ENCODE data around the gene F8A1.
"Not testable (repeated sequence)": the region's sequence is repeated elsewhere in the genome, so short reads cannot be mapped to it uniquely, and the experiment has no call there.

The F8A1 gene

DNA sequence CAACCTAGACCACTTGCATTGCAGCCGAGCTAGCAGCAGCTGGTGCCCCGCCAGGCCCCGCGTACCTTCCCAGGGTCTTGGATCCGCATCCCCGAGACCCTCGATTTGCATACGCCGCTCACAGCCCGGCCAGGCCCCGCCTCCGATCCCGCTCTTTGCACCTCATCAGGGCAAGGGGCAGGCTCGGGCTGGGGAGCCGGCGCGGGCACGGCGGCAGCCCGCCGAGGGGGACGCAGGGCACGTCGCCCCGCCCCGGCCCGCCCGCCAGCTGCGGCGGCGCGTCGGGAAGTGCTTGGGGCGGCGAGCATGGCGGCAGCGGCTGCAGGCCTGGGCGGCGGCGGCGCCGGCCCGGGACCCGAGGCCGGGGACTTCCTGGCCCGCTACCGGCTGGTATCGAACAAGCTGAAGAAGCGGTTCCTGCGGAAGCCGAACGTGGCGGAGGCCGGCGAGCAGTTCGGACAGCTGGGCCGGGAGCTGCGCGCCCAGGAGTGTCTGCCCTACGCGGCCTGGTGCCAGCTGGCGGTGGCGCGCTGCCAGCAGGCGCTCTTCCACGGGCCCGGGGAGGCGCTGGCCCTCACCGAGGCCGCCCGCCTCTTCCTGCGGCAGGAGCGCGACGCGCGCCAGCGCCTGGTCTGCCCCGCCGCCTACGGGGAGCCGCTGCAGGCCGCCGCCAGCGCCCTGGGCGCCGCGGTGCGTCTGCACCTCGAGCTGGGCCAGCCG lies at the start of gene F8A1:
TSS of gene F8A1 (plus strand) at position 287 of the 720 bp plus-strand sequence. CDS start at position 307, 20 bp downstream.
- not testable (repeated sequence) for DNase-seq (ENCODE audit: low read depth)

DNA sequence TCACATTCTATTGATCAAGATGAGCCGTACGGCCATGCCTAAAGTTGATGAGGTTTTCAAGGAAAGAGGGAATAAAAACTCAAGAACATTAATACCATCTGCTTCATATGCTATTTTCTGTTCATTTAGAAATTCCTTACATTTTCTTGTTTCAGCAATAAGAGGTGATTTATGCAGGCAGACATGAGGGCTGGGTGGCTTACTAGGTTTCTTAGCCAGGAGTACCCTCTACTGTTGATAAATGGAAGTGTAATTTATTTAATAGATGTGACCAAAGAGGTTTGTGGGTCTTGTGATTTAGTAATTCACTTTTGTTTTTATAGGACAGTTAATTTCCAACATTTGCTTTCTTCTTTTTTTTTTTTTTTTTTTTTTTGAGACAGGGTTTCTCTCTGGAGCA lies 45.3 kb upstream of the F8A1 start:
- DNase-seq (ENCODE audit: low read depth) = peak; percentile 37

DNA sequence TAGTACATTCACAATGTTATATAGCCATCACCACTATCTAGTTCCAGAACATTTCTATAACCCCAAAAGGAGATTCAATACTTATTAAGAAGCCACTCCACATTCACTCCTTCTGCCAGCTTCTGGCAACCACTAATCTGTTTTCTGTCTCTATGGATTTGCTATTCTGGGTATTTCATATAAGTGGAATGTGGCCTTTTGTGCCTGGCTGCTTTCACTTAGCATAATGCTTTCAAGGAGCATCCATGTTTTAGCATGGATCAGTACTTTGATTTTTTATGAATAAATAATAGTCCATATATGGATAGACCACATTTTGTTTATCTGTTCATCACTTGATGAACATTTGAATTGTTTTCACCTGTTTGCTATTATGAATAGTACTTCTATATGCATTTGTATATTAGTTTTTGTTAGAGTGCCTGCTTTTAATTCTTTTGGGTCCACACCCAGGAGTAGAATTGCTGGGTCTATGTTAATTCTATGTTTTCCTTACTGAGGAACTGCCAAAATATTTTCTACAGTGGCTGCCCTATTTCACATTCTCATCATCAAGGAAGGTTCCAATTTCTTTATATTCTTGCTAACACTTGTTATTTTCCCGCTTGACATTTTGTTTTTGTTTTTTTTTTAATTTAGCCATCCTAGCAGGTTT lies 35.1 kb upstream of the F8A1 start:
- DNase-seq (ENCODE audit: low read depth) = no peak

DNA sequence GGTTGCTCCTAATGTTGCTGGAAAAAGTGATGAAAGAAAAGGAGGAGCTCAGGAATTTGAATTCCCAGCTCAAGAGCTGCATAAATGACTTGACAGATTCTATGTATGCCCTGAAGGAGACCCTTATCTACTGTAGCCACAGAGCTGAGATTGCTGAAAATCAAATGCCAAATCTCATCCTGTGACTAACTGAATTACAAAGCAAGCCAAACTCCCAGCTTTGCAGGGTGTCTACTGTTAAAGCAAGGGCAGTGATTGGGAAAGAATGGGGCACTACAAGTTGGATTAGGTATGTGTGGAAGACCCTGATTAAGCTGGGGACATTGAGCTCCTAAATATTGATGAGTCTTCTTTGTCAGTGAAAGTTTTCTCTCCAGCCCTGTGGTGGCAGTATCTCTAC lies 30.9 kb upstream of the F8A1 start:
- no peak for DNase-seq (ENCODE audit: low read depth)

DNA sequence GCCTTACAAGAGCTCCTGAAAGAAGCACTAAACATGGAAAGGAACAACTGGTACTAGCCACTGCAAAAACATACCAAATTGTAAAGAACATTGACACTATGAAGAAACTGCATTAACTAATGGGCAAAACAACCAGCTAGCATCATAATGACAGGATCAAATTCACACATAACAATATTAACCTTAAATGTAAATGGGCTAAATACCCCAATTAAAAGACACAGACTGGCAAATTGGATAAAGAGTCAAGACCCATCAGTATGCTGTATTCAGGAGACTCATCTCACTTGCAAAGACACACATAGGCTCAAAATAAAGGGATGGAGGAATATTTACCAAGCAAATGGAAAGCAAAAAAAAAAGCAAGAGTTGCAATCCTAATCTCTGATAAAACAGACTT lies 17.6 kb upstream of the F8A1 start:
- not testable (repeated sequence) for DNase-seq (ENCODE audit: low read depth)

DNA sequence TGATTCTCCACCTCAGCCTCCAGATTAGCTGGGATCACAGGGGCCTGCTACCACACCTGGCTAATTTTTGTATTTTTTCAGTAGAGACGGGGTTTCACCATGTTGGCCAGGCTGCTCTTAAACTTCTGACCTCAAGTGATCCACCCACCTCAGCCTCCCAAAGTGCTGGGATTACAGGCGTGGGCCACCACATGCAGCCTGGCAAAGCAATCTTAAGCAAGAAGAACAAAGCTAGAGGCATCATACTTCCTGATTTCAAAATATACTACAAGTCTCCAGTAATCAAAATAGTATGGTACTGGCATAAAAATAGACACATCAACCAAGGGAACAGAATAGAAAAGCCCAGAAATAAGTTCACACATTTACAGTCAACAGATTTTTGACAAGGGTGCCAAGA lies 12.8 kb upstream of the F8A1 start:
- no peak for DNase-seq (ENCODE audit: low read depth)

DNA sequence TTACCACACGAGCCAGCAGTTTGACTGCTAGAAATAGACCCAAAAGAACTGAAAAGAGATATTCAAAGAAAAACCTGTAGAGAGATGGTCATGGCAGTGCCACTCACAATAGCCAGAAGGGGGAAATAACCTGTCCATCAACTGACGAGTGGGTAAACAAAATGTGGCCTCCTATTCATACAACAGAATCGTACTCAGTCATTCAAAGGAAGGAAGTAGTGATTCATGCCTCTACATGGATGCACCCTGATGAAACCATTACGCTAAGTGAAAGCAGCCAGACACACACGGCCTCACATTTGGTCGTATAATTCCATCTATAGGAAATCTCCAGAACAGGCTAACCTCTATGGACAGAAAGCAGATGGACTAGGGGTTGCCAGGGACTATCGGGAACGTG lies 2.1 kb upstream of the F8A1 start:
- not testable (repeated sequence) for DNase-seq (ENCODE audit: low read depth)

DNA sequence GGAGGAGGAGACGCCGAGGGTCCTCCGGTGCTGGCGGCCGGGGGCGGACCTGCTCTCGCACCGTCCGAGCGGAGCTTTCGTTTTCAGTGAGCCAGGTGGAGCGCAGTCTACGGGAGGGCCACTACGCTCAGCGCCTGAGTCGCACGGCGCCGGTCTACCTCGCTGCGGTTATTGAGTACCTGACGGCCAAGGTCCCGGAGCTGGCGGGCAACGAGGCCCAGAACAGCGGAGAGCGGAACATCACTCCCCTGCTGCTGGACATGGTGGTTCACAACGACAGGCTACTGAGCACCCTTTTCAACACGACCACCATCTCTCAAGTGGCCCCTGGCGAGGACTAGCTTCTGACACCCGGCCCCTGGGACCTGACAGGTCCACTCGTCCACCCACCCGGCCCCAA lies 1.1 kb upstream of the F8A1 start:
- not testable (repeated sequence) for DNase-seq (ENCODE audit: low read depth)

DNA sequence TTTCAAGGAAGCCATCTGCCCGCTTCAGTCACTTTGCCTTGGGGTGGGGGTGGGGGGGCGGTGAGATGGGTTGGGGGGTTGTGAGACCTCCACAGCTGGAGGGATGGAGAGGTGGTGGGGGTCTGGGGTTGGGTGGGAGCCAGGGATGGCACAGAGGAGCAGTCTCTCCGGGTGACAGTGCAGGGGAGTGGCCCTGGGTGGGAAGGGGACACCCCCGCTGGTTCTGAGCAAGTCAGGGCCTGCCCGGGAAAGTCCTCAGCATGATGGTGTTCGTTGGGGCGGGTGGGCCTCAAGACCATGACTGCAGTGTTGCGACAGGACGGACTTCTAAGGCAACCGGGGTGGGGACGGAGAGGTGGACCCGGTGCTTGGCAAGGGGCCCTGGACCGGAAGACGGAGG lies 606 bp upstream of the F8A1 start:
- DNase-seq (ENCODE audit: low read depth) = not testable (repeated sequence)

DNA sequence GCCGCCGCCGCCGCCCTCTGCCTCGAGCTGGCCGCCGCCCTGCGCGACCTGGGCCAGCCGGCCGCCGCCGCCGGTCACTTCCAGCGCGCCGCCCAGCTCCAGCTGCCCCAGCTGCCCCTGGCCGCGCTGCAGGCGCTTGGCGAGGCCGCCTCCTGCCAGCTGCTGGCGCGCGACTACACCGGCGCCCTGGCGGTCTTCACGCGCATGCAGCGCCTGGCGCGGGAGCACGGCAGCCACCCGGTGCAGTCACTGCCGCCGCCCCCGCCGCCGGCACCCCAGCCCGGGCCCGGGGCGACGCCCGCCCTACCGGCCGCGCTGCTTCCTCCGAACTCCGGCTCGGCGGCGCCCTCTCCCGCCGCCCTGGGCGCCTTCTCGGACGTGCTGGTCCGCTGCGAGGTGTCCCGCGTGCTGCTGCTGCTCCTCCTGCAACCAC lies 650 bp downstream of the F8A1 start:
- not testable (repeated sequence) for DNase-seq (ENCODE audit: low read depth)

DNA sequence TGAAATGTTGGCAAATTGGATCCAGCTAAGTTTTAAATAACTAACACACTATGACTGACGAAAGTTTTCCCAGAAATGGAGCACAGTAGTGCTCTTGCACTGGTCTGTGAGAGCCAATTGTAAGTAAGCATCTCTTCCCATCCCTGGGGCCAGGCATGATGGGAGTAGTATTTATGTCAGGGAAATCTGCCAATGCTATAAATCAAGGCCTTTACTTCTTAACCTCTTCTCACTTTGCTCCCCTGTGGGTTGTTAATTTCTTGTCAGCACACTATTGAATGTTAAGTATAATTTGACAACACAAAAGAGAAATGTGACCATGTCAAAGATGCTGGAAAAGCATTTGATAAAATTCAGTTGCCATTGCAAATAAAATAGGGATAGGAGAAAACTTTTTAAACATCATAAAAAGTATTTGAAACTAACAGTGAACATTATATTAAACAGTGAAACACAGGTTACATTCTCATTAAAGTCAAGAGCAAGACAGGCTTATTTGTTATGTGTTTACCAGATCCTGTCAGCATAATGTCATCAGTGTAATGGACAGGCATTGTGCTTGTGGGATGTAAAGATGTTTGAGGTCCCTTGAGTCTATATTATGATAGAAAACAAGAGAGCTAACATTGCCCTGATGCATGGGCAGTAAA lies 5.0 kb downstream of the F8A1 start:
- DNase-seq (ENCODE audit: low read depth) = no peak

DNA sequence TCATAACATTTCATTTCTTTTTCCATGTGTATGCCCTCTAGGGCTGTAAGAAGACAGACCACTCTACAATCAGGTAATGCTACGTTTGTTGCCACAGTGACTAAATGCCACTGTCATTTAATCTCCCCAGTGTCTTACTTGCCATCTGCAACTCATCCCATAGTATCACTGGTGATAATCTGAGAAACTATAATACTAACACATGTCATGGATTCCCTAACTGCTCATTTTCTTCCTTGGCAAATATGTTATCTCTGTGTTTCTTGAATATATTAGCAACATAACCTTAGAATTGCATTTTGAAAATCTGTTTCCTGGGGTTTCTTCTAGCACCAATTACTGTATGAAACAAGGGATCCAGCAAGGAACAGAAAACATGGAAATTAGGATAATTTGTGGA lies 6.1 kb downstream of the F8A1 start:
- DNase-seq (ENCODE audit: low read depth) = no peak

DNA sequence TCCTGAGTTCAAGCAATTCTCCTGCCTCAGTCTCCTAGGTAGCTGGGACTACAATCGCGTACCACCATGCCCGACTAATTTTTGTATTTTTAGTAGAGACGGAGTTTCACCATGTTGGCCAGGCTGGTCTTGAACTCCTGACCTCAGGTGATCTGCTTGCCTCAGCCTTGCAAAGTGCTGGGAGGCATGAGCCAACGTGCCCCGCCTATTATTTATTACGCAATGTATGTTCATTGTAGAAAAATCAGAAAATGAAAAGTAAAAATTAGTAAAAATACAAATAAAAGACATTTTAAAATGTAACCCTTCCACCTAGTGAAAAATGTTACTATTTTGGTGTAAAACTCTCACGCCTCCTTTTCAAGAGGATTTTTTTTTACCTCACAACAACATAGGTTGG lies 14.2 kb downstream of the F8A1 start:
- DNase-seq (ENCODE audit: low read depth) = no peak

DNA sequence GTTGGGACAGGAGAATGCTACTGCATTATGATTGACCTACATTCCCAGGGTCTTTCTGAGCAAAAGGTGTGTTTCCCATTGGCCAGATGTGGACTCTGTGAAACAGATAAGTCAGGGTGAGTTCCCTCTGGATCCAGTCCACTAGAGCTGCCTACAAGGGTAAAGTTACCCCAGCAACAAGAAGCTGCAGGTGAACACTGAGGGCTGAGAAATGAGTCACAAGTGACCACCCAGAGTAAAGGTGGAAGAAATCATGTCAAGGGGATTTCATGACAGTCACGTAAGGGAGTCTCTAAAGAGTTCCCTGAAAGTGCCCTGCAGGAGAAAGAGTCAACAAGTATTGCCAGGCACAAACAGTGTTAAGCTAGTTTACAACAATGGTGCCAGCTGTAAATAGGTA lies 16.3 kb downstream of the F8A1 start:
- DNase-seq (ENCODE audit: low read depth) = no peak

DNA sequence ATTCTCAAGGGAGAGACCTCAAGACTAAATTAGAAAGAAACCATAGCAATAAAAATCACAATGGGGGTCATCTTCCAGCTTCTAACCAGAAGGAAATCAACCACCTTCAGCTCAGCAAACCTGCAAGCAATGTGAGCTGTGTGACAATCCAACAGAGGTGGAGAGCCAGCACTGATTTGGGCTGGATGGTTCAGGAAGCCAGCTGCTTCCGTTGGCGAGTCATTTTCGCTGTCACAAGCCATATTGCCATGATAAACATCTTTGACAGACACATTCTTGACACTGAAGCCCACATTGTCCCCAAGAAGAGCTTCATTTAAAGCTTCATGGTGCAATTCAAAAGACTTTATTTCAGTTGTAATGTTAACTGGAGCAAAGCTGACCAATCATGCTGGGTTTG lies 22.7 kb downstream of the F8A1 start:
- DNase-seq (ENCODE audit: low read depth) = no peak

DNA sequence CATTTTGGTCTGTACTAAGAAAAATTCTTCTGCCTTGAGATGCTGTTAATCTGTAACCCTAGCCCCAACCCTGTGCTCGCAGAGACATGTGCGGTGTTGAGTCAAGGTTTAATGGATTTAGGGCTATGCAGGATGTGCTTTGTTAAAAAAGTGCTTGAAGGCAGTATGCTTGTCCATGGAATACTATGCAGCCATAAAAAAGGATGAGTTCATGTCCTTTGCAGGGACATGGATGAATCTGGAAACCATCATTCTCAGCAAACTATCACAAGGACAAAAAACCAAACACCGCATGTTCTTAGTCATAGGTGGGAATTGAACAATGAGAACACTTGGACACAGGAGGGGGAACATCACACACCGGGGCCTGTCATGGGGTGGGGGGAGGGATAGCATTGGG lies 23.9 kb downstream of the F8A1 start:
- DNase-seq (ENCODE audit: low read depth) = not testable (repeated sequence)

DNA sequence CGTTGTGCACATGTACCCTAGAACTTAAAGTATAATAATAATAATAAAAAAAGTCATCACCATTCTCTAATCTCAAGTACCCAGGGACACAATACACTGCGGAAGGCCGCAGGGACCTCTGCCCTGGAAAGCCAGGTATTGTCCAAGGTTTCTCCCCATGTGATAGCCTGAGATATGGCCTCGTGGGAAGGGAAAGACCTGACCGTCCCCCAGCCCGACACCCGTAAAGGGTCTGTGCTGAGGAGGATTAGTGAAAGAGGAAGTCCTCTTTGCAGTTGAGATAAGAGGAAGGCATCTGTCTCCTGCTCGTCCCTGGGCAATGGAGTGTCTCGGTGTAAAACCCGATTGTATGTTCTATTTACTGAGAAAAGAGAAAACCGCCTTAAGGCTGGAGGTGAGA lies 24.4 kb downstream of the F8A1 start:
- not testable (repeated sequence) for DNase-seq (ENCODE audit: low read depth)

DNA sequence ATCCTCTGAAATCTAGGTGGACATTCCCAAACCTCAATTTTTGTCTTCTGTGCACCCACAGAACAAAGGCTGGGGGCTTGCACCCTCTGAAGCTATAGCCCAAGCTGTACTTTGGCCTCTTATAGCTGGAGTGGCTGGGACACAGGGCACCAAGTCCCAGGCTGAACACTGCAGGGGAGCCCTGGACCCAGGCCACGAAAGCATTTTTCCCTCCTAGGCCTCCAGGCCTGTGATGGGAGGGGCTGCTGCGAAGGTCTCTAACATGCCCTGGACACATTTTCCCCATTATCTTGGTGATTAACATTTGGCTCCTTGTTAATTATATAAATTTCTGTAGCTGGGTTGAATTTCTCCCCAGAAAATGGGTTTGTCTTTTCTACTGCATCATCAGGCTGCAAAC lies 27.9 kb downstream of the F8A1 start:
- no peak for DNase-seq (ENCODE audit: low read depth)

DNA sequence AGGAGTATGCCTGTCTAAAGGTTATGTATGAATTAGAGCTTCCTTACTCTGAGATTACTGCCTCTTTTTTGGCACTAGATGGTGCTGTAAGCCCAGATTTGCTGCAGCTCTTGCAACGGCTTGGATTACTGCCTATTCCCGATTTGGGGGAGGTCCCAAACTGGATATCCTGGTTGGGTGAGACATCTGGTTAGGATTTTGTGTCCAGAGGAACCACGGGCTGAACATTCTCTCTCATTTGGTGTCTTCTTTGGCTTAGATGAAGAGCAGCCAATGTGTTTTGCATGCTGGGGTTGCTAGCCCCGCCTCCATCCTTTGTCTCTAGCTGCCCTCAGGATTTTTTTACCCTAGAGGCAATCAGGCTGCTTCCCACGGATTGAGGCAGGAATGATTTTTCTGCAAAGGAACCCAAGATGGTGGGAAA lies 31.9 kb downstream of the F8A1 start:
- DNase-seq (ENCODE audit: low read depth) = peak; percentile 78

DNA sequence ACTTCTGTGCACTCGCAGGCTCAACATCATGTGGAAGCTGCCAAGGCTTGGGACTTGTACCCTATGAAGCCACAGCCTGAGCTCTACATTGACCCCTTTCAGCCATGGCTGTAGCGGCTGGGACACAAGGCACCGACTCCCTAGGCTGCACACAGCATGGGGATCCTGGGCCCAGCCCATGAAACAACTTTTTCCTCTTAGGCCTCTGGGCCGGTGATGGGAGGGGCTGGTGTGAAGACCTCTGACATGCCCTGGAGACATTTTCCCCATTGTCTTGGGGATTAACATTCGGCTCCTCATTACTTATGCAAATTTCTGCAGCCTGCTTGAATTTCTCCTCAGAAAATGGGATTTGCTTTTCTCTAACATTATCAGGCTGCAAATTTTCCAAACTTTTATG lies 38.6 kb downstream of the F8A1 start:
- not testable (repeated sequence) for DNase-seq (ENCODE audit: low read depth)
